K562 (cell line): ENCODE data around the gene LDAF1. TPM values are rescaled to one million over a fixed set of nuclear protein-coding genes. Genes with fewer than 3 reads are reported as not detected.
A peak's percentile ranks its signal among the peaks of the same experiment; 100 is the strongest.

Source experiments
- EWSR1 ChIP-seq: fragments of 450-650 bp; IDR thresholded peaks from 2 replicates; pipeline ENCODE4 v1.6.1; 2018; ENCODE audit warnings: borderline replicate concordance, mild to moderate bottlenecking, low read depth, moderate library complexity; ENCODE audit not compliant: partially characterized antibody
- GABPA ChIP-seq: fragments of 200-800 bp; sonication (Bioruptor generic); conservative IDR thresholded peaks from 2 replicates; pipeline ENCODE4 v1.6.1; 2016; ENCODE audit warnings: low read depth, missing genetic modification characterization, missing compliant biosample characterization
- HNRNPLL ChIP-seq: fragments of 200-400 bp; formaldehyde crosslinking; IDR thresholded peaks from 2 replicates; pipeline ENCODE4 v1.6.1; 2017; ENCODE audit warnings: low read length, low read depth, mild to moderate bottlenecking; ENCODE audit not compliant: poor library complexity, severe bottlenecking
- MCM7 ChIP-seq, 2 experiments: fragments of 450-650 bp; IDR thresholded peaks; 2 replicates each; pipeline ENCODE4 v1.6.1; 2016 to 2018
- POLR2G ChIP-seq: fragments of 200-400 bp; formaldehyde crosslinking; IDR thresholded peaks from 2 replicates; pipeline ENCODE4 v1.6.1; 2017; ENCODE audit warnings: low read depth, mild to moderate bottlenecking, antibody characterized with exemption, low read length, moderate library complexity
- RBFOX2 ChIP-seq: fragments of 200-400 bp; formaldehyde crosslinking; IDR thresholded peaks from 2 replicates; pipeline ENCODE4 v1.6.1; 2017; ENCODE audit warnings: low read depth, mild to moderate bottlenecking, low read length, moderate library complexity
- SMAD4 ChIP-seq: fragments of 250-450 bp; sonication (Bioruptor Pico); conservative IDR thresholded peaks from 2 replicates; pipeline ENCODE4 v1.8.0; 2021; ENCODE audit warnings: inconsistent platforms, mild to moderate bottlenecking, moderate library complexity
- SP2 ChIP-seq: IDR thresholded peaks from 2 replicates; pipeline ENCODE4 v1.6.1; 2011; ENCODE audit warnings: mild to moderate bottlenecking, low read depth, low read length, moderate library complexity; ENCODE audit not compliant: poor library complexity, severe bottlenecking; ENCODE audit errors: extremely low read depth
- SUPT5H ChIP-seq: fragments of 450-650 bp; IDR thresholded peaks from 2 replicates; pipeline ENCODE4 v1.6.1; 2016
- ZFX ChIP-seq: sonication (generic); formaldehyde crosslinking; IDR thresholded peaks from 2 replicates; pipeline ENCODE4 v1.8.0; 2022; ENCODE audit warnings: mild to moderate bottlenecking, missing genetic modification reagents, moderate library complexity
- polyA plus RNA-seq, 8 experiments: library from polyadenylated mRNA; depleted of rRNA in 4 of 8; stranded (reverse) in 5 of 8; unstranded in 3 of 8; fragments of >200 nt; fragmentation: Nextera tagmentation in 2 of 8; fragmentation: Illumina TruSeq in 1 of 8; extraction: Ambion mirVana in 2 of 8; extraction: Trizol in 1 of 8; gene quantifications; 2 replicates each; pipeline versions ENCODE4 v1.2.1 to v1.2.3, GENCODE V29; 2011 to 2014; ENCODE audit warnings: inconsistent platforms in 1 of 8, missing spikeins in 1 of 8
- total RNA-seq, 7 experiments: library from RNA; depleted of rRNA in 6 of 7; stranded (reverse); fragments of >200 nt in 6 of 7; fragmentation: Illumina TruSeq in 2 of 7; extraction: Trizol in 2 of 7; gene quantifications; 2 replicates each; pipeline versions ENCODE4 v1.2.1 to v1.2.3, GENCODE V29; 2011 to 2021; ENCODE audit warnings: low replicate concordance in 1 of 7
- TF ChIP-seq, protein P1 (sequence below): fragments of 200-800 bp; sonication (Bioruptor generic); IDR thresholded peaks from 2 replicates; pipeline ENCODE4 v1.6.1; 2016; ENCODE audit warnings: missing genetic modification characterization, missing compliant biosample characterization
- TF ChIP-seq, protein P2 (sequence below): sonication (generic); formaldehyde crosslinking; IDR thresholded peaks from 2 replicates; pipeline ENCODE4 v1.8.0; 2023; ENCODE audit warnings: mild to moderate bottlenecking, missing genetic modification reagents
- TF ChIP-seq, protein P3 (sequence below): sonication (generic); formaldehyde crosslinking; IDR thresholded peaks from 2 replicates; pipeline ENCODE4 v1.8.0; 2022; ENCODE audit warnings: mild to moderate bottlenecking, low read depth, missing genetic modification reagents
- TF ChIP-seq, protein P4 (sequence below): fragments of 200-800 bp; sonication (Bioruptor generic); IDR thresholded peaks from 2 replicates; pipeline ENCODE4 v1.6.1; 2017; ENCODE audit warnings: missing genetic modification characterization, missing compliant biosample characterization

LDAF1 gene
- total and polyA plus RNA-seq, 9 of the 15 experiments (the other 6 are each of a cell fraction or from before 2014, with no cell fraction given), result 7.0 to 20.1 (median 12.5) TPM

DNA sequence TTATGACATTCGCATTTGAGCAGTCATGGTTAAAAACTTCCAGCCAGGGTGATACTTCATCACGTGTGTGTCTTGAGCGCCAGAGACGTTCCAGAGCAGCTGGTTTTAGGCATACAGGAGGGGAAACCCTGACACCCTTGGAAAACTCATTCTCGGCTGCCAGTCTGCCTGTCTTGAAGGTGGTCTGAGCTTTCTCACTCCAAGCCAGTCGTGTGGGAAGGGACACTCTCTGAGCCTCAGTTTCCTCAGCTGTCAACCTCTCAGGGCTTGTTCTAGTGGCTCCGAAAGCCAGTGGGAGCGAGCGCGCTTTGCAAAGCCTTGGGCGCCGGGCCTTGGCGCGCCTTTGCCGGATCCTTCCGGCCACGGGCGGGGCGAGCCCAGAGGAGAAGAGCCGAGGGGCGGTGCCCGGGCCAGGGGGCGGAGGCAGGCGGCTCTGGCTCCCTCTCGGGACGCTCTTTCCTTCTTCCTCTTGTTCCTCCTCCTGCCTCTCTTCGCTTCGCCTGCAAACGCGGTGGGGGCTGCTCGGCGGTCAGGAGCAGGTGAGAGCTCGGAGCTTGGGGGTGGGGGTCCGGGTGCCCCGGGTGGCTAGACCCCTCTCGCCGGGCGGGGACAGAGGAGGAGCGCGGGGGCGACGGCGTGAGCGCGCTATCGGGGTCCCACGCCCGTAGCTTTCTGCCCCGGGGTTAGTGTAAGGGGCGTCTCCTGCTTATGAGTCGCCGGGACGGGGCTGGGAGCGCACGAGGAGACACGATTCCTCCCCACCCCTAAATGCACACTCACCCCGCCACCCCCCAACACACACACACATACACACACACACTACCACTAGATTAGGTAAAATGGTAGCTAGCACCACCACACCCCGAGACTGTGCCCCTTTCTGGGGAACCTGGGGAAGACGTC, at the start of gene LDAF1 (continued):
- TF ChIP-seq, protein P1, sequence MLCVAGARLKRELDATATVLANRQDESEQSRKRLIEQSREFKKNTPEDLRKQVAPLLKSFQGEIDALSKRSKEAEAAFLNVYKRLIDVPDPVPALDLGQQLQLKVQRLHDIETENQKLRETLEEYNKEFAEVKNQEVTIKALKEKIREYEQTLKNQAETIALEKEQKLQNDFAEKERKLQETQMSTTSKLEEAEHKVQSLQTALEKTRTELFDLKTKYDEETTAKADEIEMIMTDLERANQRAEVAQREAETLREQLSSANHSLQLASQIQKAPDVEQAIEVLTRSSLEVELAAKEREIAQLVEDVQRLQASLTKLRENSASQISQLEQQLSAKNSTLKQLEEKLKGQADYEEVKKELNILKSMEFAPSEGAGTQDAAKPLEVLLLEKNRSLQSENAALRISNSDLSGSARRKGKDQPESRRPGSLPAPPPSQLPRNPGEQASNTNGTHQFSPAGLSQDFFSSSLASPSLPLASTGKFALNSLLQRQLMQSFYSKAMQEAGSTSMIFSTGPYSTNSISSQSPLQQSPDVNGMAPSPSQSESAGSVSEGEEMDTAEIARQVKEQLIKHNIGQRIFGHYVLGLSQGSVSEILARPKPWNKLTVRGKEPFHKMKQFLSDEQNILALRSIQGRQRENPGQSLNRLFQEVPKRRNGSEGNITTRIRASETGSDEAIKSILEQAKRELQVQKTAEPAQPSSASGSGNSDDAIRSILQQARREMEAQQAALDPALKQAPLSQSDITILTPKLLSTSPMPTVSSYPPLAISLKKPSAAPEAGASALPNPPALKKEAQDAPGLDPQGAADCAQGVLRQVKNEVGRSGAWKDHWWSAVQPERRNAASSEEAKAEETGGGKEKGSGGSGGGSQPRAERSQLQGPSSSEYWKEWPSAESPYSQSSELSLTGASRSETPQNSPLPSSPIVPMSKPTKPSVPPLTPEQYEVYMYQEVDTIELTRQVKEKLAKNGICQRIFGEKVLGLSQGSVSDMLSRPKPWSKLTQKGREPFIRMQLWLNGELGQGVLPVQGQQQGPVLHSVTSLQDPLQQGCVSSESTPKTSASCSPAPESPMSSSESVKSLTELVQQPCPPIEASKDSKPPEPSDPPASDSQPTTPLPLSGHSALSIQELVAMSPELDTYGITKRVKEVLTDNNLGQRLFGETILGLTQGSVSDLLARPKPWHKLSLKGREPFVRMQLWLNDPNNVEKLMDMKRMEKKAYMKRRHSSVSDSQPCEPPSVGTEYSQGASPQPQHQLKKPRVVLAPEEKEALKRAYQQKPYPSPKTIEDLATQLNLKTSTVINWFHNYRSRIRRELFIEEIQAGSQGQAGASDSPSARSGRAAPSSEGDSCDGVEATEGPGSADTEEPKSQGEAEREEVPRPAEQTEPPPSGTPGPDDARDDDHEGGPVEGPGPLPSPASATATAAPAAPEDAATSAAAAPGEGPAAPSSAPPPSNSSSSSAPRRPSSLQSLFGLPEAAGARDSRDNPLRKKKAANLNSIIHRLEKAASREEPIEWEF (CRISPR knock-in tag), result no peak
- no peak for TF ChIP-seq EWSR1
- TF ChIP-seq HNRNPLL, result peak; percentile 55
- peak; percentile 29; the same call in 1 of the 2 replicates for TF ChIP-seq ZFX (CRISPR knock-in tag)
- TF ChIP-seq SP2, result no peak
- peak; percentile 65 for TF ChIP-seq GABPA (tag)
- peak; percentile 59 for TF ChIP-seq SUPT5H
- 0 out of 2 replicates have a peak, but pooled peaks have one; percentile 50 for TF ChIP-seq SMAD4 (CRISPR knock-in tag)
- no peak for TF ChIP-seq MCM7 (IDR thresholded peaks at IDR 0.05)
- TF ChIP-seq, protein P2, sequence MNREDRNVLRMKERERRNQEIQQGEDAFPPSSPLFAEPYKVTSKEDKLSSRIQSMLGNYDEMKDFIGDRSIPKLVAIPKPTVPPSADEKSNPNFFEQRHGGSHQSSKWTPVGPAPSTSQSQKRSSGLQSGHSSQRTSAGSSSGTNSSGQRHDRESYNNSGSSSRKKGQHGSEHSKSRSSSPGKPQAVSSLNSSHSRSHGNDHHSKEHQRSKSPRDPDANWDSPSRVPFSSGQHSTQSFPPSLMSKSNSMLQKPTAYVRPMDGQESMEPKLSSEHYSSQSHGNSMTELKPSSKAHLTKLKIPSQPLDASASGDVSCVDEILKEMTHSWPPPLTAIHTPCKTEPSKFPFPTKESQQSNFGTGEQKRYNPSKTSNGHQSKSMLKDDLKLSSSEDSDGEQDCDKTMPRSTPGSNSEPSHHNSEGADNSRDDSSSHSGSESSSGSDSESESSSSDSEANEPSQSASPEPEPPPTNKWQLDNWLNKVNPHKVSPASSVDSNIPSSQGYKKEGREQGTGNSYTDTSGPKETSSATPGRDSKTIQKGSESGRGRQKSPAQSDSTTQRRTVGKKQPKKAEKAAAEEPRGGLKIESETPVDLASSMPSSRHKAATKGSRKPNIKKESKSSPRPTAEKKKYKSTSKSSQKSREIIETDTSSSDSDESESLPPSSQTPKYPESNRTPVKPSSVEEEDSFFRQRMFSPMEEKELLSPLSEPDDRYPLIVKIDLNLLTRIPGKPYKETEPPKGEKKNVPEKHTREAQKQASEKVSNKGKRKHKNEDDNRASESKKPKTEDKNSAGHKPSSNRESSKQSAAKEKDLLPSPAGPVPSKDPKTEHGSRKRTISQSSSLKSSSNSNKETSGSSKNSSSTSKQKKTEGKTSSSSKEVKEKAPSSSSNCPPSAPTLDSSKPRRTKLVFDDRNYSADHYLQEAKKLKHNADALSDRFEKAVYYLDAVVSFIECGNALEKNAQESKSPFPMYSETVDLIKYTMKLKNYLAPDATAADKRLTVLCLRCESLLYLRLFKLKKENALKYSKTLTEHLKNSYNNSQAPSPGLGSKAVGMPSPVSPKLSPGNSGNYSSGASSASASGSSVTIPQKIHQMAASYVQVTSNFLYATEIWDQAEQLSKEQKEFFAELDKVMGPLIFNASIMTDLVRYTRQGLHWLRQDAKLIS, result no peak
- peak; percentile 80 for TF ChIP-seq RBFOX2
- peak; percentile 86 for TF ChIP-seq POLR2G
- TF ChIP-seq, protein P3, sequence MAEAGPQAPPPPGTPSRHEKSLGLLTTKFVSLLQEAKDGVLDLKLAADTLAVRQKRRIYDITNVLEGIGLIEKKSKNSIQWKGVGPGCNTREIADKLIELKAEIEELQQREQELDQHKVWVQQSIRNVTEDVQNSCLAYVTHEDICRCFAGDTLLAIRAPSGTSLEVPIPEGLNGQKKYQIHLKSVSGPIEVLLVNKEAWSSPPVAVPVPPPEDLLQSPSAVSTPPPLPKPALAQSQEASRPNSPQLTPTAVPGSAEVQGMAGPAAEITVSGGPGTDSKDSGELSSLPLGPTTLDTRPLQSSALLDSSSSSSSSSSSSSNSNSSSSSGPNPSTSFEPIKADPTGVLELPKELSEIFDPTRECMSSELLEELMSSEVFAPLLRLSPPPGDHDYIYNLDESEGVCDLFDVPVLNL (CRISPR knock-in tag), result 0 out of 2 replicates have a peak, but pooled peaks have one; percentile 24
- TF ChIP-seq, protein P4, sequence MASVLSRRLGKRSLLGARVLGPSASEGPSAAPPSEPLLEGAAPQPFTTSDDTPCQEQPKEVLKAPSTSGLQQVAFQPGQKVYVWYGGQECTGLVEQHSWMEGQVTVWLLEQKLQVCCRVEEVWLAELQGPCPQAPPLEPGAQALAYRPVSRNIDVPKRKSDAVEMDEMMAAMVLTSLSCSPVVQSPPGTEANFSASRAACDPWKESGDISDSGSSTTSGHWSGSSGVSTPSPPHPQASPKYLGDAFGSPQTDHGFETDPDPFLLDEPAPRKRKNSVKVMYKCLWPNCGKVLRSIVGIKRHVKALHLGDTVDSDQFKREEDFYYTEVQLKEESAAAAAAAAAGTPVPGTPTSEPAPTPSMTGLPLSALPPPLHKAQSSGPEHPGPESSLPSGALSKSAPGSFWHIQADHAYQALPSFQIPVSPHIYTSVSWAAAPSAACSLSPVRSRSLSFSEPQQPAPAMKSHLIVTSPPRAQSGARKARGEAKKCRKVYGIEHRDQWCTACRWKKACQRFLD (CRISPR knock-in tag), result peak; percentile 67; the same call in 1 of the 2 replicates
